Measurements from ENCODE around the gene BTAF1.
"Not testable (repeated sequence)": the region's sequence is repeated elsewhere in the genome, so short reads cannot be mapped to it uniquely, and the experiment has no call there.

The BTAF1 gene

DNA sequence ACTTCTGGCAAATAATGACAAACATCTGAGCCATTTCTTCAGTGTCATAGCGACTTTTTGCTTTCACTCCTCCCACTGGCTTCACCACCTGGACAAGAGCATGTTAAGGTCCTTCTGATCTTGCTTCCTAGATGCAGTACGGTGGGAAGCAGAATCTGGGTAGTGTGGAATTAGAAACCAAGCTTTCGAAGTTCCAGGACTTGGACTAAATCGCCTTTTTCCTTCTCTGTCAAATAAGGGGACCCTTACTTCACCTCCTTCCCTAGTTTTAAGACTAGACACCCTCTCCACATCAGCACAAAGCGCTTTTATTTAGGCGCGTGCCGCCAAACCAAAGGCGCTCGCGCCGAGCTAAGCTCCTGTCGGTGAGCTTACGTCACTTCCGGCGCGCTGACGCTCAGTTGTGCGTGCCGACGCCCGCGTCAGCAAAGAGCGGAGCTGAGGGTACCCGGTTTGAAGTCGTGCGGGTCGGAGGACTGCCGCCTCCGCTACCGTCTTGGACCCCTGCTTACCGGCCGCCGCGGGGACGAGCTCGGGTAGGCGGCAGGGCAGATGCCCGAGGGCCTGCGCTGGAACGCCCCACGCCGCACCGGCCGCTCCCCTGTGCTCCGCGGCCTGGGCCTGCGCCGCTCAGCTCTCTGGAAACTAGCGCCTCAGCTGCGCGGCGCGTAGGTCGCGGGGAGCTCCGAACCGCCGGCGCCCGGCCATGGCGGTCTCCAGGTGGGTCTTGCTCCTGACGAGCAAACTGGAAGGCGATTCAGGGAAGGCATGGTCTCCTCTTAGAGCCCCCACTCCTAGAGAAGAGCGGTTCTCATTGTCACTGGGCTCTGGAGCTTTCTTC, at the start of gene BTAF1:
Gene BTAF1 (plus strand): TSS at position 400 of the 841 bp plus-strand sequence. CDS start 307 bp downstream, at position 707.
- peak; percentile 87 to 88 (median 88) for DNase-seq (ENCODE audit: low read depth in 4 of 4, low spot score in 1 of 4)

GRCh38 chr10:91875156-91875555, 48.4 kb upstream of the BTAF1 start:
- no peak for DNase-seq (ENCODE audit: low read depth in 4 of 4, low spot score in 1 of 4)

DNA sequence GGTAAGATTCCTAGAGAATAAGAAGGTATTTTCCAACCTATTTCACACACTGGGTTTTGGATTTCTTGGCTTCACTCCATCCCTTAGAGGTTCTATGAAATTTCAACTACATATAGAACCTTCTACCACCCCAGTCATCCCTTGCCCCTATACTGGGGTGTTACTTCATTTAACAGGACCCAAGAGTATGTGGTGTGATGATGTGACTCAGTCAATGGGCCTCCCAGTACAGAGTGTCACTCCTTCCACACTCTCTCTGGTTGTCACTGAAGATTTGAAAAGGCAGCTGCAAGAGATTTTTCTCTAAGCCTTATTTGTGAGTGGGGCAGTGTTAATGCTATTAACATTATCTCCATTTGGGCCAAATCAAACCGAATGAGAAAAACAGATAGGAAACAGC, 47.8 kb upstream of the BTAF1 start:
- DNase-seq (ENCODE audit: low read depth in 4 of 4, low spot score in 1 of 4) = no peak

GRCh38 chr10:91879515-91880170, 43.9 kb upstream of the BTAF1 start:
- DNase-seq (ENCODE audit: low read depth in 4 of 4, low spot score in 1 of 4) = no peak

GRCh38 chr10:91880310-91880709, 43.3 kb upstream of the BTAF1 start:
- no peak for DNase-seq (ENCODE audit: low read depth in 4 of 4, low spot score in 1 of 4)

DNA sequence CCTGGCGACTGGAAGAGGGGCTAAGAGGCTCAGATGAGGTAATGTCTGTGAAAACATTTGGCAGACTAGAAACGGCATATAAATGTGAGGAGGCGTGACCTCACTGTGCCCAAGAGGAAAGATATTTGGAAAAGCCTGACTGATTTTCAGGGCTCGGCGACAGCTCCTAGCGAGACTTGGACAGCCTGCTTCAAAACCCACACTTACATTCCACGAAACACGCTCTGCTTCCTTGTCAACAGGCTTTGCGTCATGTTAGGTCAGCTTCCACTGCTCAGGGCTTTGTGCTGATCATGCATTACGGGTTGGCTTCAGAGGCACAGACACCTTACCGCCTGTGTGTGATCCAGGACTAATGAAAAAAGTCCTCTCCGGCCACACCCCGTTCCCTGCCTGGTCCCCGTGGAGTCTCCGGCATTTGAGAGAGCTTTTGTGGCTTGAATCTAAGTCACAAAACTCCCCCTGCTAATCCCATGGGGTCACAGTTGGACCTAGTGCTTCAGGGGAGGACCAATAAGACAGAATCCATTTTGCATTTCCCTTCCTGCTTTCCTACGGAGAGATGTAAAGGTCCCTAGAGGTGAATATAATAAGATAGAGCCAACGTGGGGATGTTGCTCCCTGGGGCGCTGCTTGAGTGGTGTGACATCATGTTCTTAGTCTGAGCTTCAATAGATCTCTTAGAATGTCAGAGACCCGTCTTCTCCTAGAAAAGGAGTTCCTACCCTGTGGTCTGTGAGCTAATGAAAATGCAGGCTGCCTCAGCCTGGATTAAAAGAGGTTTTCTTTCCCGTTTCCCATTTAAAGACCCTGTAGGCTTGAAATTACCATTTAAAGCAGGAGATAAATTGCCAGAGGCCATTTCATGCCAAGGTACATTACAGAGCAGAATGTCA, 39.8 kb upstream of the BTAF1 start:
- DNase-seq (ENCODE audit: low read depth in 4 of 4, low spot score in 1 of 4) = no peak

- no peak for DNase-seq (ENCODE audit: low read depth in 4 of 4, low spot score in 1 of 4)
Observed at GRCh38 chr10:91884536-91884935, 39.0 kb upstream of the BTAF1 start.

GRCh38 chr10:91885362-91886079, 38.0 kb upstream of the BTAF1 start:
- DNase-seq (ENCODE audit: low read depth in 4 of 4, low spot score in 1 of 4) = no peak

GRCh38 chr10:91886954-91887271, 36.7 kb upstream of the BTAF1 start:
- no peak for DNase-seq (ENCODE audit: low read depth in 4 of 4, low spot score in 1 of 4)

GRCh38 chr10:91887272-91888076, 36.1 kb upstream of the BTAF1 start:
- no peak for DNase-seq (ENCODE audit: low read depth in 4 of 4, low spot score in 1 of 4)

GRCh38 chr10:91891125-91892001, 32.2 kb upstream of the BTAF1 start:
- DNase-seq (ENCODE audit: low read depth in 4 of 4, low spot score in 1 of 4) = no peak

DNA sequence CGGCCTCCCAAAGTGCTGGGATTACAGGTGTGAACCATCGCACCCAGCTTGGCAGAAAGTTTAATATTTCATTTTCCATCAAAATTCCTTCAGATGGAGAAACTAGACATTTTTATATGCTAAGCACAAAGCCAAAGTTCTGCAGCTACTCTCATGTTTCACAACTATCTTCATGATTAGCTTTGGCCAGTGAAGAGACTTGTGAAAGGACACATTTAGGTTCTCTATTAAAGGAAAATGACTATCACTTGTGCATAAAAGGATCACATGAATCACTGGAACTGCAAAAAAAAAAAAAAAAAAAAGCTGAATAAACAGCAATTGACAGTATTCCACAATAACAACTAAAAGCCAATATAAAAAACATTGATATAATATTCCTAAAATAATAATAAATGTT, 30.5 kb upstream of the BTAF1 start:
- DNase-seq (ENCODE audit: low read depth in 4 of 4, low spot score in 1 of 4) = no peak

DNA sequence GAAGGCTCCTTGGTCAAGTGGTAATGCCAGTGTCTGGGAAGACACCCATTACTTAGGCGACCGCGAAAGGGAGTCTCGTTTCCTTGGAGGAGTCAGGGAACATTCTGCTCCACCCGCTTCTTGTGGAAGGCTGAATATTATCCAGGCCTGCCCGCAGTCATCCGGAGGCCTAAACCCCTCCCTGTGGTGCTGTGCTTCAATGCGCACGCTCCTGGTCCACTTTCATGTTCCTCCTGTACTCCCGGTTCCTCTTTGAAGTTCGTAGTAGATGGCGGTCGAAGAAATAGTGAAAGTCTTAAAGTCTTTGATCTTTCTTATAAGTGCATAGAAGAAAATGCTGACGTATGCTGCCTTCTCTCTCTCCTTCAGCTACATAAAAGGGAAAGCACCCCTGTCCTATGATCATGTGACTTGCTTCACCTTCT, 29.3 kb upstream of the BTAF1 start:
- not testable (repeated sequence) for DNase-seq (ENCODE audit: low read depth in 4 of 4, low spot score in 1 of 4)

GRCh38 chr10:91896212-91896756, 27.3 kb upstream of the BTAF1 start:
- no peak for DNase-seq (ENCODE audit: low read depth in 4 of 4, low spot score in 1 of 4)

- no peak for DNase-seq (ENCODE audit: low read depth in 4 of 4, low spot score in 1 of 4)
Observed at GRCh38 chr10:91897421-91897820, 26.1 kb upstream of the BTAF1 start.

DNA sequence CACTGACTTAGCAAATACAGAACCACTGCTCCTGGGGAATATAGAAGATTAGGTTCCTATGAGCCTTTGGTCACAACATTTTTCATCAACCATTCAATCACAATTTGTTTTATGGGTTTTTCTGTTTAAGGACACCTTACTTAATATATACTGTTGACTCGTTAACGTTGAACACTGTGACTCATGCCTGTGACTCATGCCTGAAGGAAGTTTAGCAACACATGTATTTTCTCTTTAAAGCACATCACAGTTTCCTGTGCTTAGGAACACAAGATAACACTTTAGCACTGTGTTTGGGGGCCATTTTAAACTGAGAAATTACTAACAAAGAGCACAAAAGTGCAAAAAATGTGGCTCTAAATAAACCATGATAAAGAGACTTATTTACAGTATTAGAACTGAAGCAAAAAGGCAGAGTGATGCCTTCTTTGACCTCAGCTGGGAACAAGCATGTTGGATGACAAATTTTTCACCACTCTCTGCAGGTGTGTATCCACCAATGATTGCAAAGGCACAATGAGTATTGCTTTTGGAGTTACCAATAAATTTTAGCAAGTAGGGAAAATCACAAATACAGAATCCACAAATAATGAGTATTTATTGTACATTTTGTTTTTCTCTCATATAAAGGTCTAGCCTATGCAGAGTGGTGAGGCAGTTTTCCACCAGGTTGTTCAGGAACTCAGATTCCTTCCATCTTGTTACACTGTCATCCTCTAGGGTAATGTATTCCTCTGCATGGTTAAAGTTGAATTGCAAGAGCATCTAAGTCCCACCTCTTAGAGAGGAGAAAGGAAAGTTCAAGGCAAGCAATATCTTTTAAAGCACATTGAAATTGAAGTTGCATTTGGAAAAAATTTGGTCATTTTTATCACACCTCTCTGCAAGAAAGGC, 21.5 kb upstream of the BTAF1 start:
- peak in 3 of 4 experiments; percentile 33 to 55 (median 52) for DNase-seq (ENCODE audit: low read depth in 4 of 4, low spot score in 1 of 4)

DNA sequence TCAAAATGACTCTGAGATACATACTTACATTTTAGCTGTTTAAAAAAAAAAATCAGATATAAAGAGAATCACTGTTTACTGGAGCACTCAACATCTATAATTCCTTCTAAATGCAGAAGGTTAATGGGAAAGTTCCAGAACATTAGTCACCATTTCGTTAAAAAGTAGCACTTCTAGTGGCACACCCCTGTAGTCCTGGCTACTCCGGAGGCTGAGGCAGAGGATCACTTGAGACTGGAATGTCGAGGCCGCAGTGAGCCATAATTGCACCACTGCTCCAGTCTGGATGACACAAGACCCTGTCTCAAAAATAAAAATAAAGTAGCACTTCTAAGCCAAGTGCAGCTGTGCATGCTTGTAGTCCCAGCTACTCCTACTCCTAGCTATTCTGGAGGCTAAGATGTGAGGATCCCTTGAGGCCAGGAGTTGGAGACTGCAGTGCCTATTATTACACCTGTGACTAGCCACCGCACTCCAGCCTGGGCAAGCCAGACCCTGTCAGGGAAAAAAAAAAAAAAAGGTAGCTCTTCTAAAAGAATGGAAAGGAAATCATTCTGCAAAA, 16.5 kb upstream of the BTAF1 start:
- DNase-seq (ENCODE audit: low read depth in 4 of 4, low spot score in 1 of 4) = no peak
